ENCODE results near the gene CTBS. TPM values are rescaled to one million over a fixed set of nuclear protein-coding genes. Genes with fewer than 3 reads are reported as not detected.

Gene CTBS
- total and polyA plus RNA-seq, 2 of the 13 experiments (the other 11 are each of a cell fraction or from before 2014, with no cell fraction given) = 4.7 to 12.4 TPM

- TF ChIP-seq, protein P1, sequence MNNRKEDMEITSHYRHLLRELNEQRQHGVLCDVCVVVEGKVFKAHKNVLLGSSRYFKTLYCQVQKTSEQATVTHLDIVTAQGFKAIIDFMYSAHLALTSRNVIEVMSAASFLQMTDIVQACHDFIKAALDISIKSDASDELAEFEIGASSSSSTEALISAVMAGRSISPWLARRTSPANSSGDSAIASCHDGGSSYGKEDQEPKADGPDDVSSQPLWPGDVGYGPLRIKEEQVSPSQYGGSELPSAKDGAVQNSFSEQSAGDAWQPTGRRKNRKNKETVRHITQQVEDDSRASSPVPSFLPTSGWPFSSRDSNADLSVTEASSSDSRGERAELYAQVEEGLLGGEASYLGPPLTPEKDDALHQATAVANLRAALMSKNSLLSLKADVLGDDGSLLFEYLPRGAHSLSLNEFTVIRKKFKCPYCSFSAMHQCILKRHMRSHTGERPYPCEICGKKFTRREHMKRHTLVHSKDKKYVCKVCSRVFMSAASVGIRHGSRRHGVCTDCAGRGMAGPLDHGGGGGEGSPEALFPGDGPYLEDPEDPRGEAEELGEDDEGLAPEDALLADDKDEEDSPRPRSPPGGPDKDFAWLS (CRISPR knock-in tag; IDR thresholded peaks at IDR 0.05; ENCODE audit: borderline replicate concordance) = no peak
- TF ChIP-seq RFXAP (CRISPR knock-in tag; IDR thresholded peaks at IDR 0.05; ENCODE audit: borderline replicate concordance) = no peak
- TF ChIP-seq SMYD3 (CRISPR knock-in tag; IDR thresholded peaks at IDR 0.05) = no peak
- TF ChIP-seq, protein P2, sequence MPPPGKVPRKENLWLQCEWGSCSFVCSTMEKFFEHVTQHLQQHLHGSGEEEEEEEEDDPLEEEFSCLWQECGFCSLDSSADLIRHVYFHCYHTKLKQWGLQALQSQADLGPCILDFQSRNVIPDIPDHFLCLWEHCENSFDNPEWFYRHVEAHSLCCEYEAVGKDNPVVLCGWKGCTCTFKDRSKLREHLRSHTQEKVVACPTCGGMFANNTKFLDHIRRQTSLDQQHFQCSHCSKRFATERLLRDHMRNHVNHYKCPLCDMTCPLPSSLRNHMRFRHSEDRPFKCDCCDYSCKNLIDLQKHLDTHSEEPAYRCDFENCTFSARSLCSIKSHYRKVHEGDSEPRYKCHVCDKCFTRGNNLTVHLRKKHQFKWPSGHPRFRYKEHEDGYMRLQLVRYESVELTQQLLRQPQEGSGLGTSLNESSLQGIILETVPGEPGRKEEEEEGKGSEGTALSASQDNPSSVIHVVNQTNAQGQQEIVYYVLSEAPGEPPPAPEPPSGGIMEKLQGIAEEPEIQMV (CRISPR knock-in tag; IDR thresholded peaks at IDR 0.05; ENCODE audit: low read depth) = no peak; the same call in 1 of the 2 replicates
- TF ChIP-seq, protein P3, sequence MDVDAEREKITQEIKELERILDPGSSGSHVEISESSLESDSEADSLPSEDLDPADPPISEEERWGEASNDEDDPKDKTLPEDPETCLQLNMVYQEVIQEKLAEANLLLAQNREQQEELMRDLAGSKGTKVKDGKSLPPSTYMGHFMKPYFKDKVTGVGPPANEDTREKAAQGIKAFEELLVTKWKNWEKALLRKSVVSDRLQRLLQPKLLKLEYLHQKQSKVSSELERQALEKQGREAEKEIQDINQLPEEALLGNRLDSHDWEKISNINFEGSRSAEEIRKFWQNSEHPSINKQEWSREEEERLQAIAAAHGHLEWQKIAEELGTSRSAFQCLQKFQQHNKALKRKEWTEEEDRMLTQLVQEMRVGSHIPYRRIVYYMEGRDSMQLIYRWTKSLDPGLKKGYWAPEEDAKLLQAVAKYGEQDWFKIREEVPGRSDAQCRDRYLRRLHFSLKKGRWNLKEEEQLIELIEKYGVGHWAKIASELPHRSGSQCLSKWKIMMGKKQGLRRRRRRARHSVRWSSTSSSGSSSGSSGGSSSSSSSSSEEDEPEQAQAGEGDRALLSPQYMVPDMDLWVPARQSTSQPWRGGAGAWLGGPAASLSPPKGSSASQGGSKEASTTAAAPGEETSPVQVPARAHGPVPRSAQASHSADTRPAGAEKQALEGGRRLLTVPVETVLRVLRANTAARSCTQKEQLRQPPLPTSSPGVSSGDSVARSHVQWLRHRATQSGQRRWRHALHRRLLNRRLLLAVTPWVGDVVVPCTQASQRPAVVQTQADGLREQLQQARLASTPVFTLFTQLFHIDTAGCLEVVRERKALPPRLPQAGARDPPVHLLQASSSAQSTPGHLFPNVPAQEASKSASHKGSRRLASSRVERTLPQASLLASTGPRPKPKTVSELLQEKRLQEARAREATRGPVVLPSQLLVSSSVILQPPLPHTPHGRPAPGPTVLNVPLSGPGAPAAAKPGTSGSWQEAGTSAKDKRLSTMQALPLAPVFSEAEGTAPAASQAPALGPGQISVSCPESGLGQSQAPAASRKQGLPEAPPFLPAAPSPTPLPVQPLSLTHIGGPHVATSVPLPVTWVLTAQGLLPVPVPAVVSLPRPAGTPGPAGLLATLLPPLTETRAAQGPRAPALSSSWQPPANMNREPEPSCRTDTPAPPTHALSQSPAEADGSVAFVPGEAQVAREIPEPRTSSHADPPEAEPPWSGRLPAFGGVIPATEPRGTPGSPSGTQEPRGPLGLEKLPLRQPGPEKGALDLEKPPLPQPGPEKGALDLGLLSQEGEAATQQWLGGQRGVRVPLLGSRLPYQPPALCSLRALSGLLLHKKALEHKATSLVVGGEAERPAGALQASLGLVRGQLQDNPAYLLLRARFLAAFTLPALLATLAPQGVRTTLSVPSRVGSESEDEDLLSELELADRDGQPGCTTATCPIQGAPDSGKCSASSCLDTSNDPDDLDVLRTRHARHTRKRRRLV (CRISPR knock-in tag; IDR thresholded peaks at IDR 0.05) = no peak; the same call in 1 of the 2 replicates
- TF ChIP-seq PCBP2 (optimal IDR thresholded peaks at IDR 0.05; ENCODE audit: low read depth, low read length, poor library complexity, severe bottlenecking) = no peak
- no peak for TF ChIP-seq XBP1 (CRISPR knock-in tag; IDR thresholded peaks at IDR 0.05)
- TF ChIP-seq KAT8 (CRISPR knock-in tag; IDR thresholded peaks at IDR 0.05) = 0 out of 2 replicates have a peak, but pooled peaks have one; percentile 15
- no peak for TF ChIP-seq MBD4 (IDR thresholded peaks at IDR 0.05; ENCODE audit: borderline replicate concordance, low read length)
- no peak for TF ChIP-seq NFE2L2 (IDR thresholded peaks at IDR 0.05; ENCODE audit: low read length)
- no peak for TF ChIP-seq ATM (IDR thresholded peaks at IDR 0.05; ENCODE audit: borderline replicate concordance)
- TF ChIP-seq KDM1A (CRISPR knock-in tag; IDR thresholded peaks at IDR 0.05) = 0 out of 2 replicates have a peak, but pooled peaks have one; percentile 27
- no peak for TF ChIP-seq MIER2 (CRISPR knock-in tag; IDR thresholded peaks at IDR 0.05)
- TF ChIP-seq PAXIP1 (CRISPR knock-in tag; conservative IDR thresholded peaks at IDR 0.05) = no peak
- TF ChIP-seq ZSCAN9 (CRISPR knock-in tag; IDR thresholded peaks at IDR 0.05; ENCODE audit: borderline replicate concordance) = no peak
Observed at GRCh38 chr1:84573967-84574842, at the start of gene CTBS (continued).

Data from HepG2 (cell line).